SK-N-SH treated with all-trans-retinoic acid at 6 μM for 48 hours (cell line): ENCODE data around the gene WDR5.

Source experiments
- ATAC-seq: fragments of 200-7000 bp; cut with Tn5 transposase; 3 replicates; pipeline ENCODE4 v1.9.1; 2020; ENCODE audit warnings: mild to moderate bottlenecking, moderate library complexity
- ARNTL ChIP-seq: fragments of 450-650 bp; formaldehyde crosslinking; IDR thresholded peaks from 2 replicates; pipeline ENCODE4 v1.5.0; 2020; ENCODE audit warnings: low read depth, mild to moderate bottlenecking, moderate library complexity, borderline replicate concordance
- BACH2 ChIP-seq: fragments of 250-450 bp; sonication (Bioruptor Pico); IDR thresholded peaks from 2 replicates; pipeline ENCODE4 v1.9.0; 2021; ENCODE audit warnings: mild to moderate bottlenecking, borderline replicate concordance
- CREB5 ChIP-seq: fragments of 250-450 bp; sonication (Bioruptor Pico); IDR thresholded peaks from 2 replicates; pipeline ENCODE4 v1.5.1; 2020; ENCODE audit warnings: low read depth, mild to moderate bottlenecking, moderate library complexity
- CSDC2 ChIP-seq: fragments of 250-450 bp; sonication (Bioruptor Pico); IDR thresholded peaks from 2 replicates; pipeline ENCODE4 v1.5.0; 2020; ENCODE audit warnings: mild to moderate bottlenecking, moderate library complexity
- CSRNP3 ChIP-seq: fragments of 250-450 bp; sonication (Bioruptor Pico); IDR thresholded peaks from 2 replicates; pipeline ENCODE4 v1.5.1; 2021; ENCODE audit warnings: mild to moderate bottlenecking, moderate library complexity
- ESRRG ChIP-seq: fragments of 250-450 bp; sonication (Bioruptor Pico); IDR thresholded peaks from 2 replicates; pipeline ENCODE4 v1.6.1; 2021; ENCODE audit warnings: mild to moderate bottlenecking
- GLIS3 ChIP-seq: fragments of 250-450 bp; sonication (Bioruptor Pico); IDR thresholded peaks from 2 replicates; pipeline ENCODE4 v1.5.0; 2020; ENCODE audit warnings: mild to moderate bottlenecking, moderate library complexity
- OSR1 ChIP-seq: fragments of 250-450 bp; sonication (Bioruptor Pico); IDR thresholded peaks from 2 replicates; pipeline ENCODE4 v1.8.0; 2022; ENCODE audit warnings: moderate library complexity, mild to moderate bottlenecking, inconsistent platforms
- PATZ1 ChIP-seq: fragments of 250-450 bp; sonication (Bioruptor Pico); IDR thresholded peaks from 2 replicates; pipeline ENCODE4 v1.8.0; 2020; ENCODE audit warnings: mild to moderate bottlenecking, moderate library complexity, borderline replicate concordance
- POU6F1 ChIP-seq: fragments of 250-450 bp; sonication (Bioruptor Pico); IDR thresholded peaks from 2 replicates; pipeline ENCODE4 v1.8.0; 2021; ENCODE audit warnings: low read depth, mild to moderate bottlenecking, moderate library complexity, borderline replicate concordance
- PPARA ChIP-seq: fragments of 250-450 bp; sonication (Bioruptor Pico); IDR thresholded peaks from 2 replicates; pipeline ENCODE4 v1.5.0; 2020; ENCODE audit warnings: mild to moderate bottlenecking, borderline replicate concordance
- RARB ChIP-seq: fragments of 250-450 bp; sonication (Bioruptor Pico); IDR thresholded peaks from 2 replicates; pipeline ENCODE4 v1.8.0; 2021; ENCODE audit warnings: mild to moderate bottlenecking, moderate library complexity
- SNAI2 ChIP-seq: fragments of 250-450 bp; sonication (Bioruptor Pico); IDR thresholded peaks from 2 replicates; pipeline ENCODE4 v1.5.0; 2020; ENCODE audit warnings: mild to moderate bottlenecking, moderate library complexity
- TCF4 ChIP-seq: fragments of 250-450 bp; sonication (Bioruptor Pico); IDR thresholded peaks from 2 replicates; pipeline ENCODE4 v1.8.0; 2021; ENCODE audit warnings: mild to moderate bottlenecking, moderate library complexity, borderline replicate concordance
- TOX ChIP-seq: fragments of 250-450 bp; sonication (Bioruptor Pico); IDR thresholded peaks from 2 replicates; pipeline ENCODE4 v1.8.0; 2021; ENCODE audit warnings: mild to moderate bottlenecking, moderate library complexity, borderline replicate concordance
- TSHZ2 ChIP-seq: fragments of 250-450 bp; sonication (Bioruptor Pico); IDR thresholded peaks from 2 replicates; pipeline ENCODE4 v1.5.0; 2020; ENCODE audit warnings: mild to moderate bottlenecking, moderate library complexity
- ZC3H10 ChIP-seq: fragments of 250-450 bp; sonication (Bioruptor Pico); IDR thresholded peaks from 2 replicates; pipeline ENCODE4 v1.5.1; 2021; ENCODE audit warnings: mild to moderate bottlenecking, moderate library complexity
- ZFP3 ChIP-seq: fragments of 250-450 bp; sonication (Bioruptor Pico); IDR thresholded peaks from 2 replicates; pipeline ENCODE4 v1.5.0; 2020; ENCODE audit warnings: mild to moderate bottlenecking, moderate library complexity
- ZFP30 ChIP-seq: fragments of 450-650 bp; formaldehyde crosslinking; IDR thresholded peaks from 2 replicates; pipeline ENCODE4 v1.5.0; 2022; ENCODE audit warnings: mild to moderate bottlenecking, moderate library complexity
- ZNF565 ChIP-seq: fragments of 450-650 bp; formaldehyde crosslinking; conservative IDR thresholded peaks from 2 replicates; pipeline ENCODE4 v1.5.0; 2020; ENCODE audit warnings: low read depth, mild to moderate bottlenecking, moderate library complexity
- ZNF70 ChIP-seq: fragments of 450-650 bp; formaldehyde crosslinking; IDR thresholded peaks from 2 replicates; pipeline ENCODE4 v1.5.0; 2020; ENCODE audit warnings: mild to moderate bottlenecking, moderate library complexity
- ZNF8 ChIP-seq: fragments of 450-650 bp; formaldehyde crosslinking; IDR thresholded peaks from 2 replicates; pipeline ENCODE4 v1.5.0; 2020; ENCODE audit warnings: mild to moderate bottlenecking, moderate library complexity

The WDR5 gene

GRCh38 chr9:134152488-134152887 lies 16.6 kb downstream of the WDR5 start:
- no peak for ATAC-seq

GRCh38 chr9:134153450-134153849 lies 17.6 kb downstream of the WDR5 start:
- ATAC-seq = no peak
- TF ChIP-seq CSDC2 = no peak
- no peak for TF ChIP-seq RARB (CRISPR knock-in tag)
- no peak for TF ChIP-seq TCF4 (CRISPR knock-in tag)
- no peak for TF ChIP-seq TOX (CRISPR knock-in tag)
- TF ChIP-seq CREB5 (CRISPR knock-in tag) = no peak
- no peak for TF ChIP-seq ZNF8
- TF ChIP-seq PPARA = no peak
- no peak for TF ChIP-seq SNAI2 (CRISPR knock-in tag)
- no peak for TF ChIP-seq CSRNP3 (CRISPR knock-in tag)
- TF ChIP-seq GLIS3 (CRISPR knock-in tag) = no peak

More at GRCh38 chr9:134152488-134152887, 16.6 kb downstream of the WDR5 start:
- TF ChIP-seq TSHZ2 (CRISPR knock-in tag) (no peak), TOX (CRISPR knock-in tag) (no peak), ZFP30 (no peak), ZNF565 (CRISPR knock-in tag) (no peak)

- no peak for TF ChIP-seq ARNTL
- TF ChIP-seq CSRNP3 (CRISPR knock-in tag) = no peak
- no peak for TF ChIP-seq ZFP30
- no peak for TF ChIP-seq ZNF8
- TF ChIP-seq ZC3H10 (CRISPR knock-in tag) = no peak
- TF ChIP-seq SNAI2 (CRISPR knock-in tag) = no peak
- no peak for TF ChIP-seq CREB5 (CRISPR knock-in tag)
- no peak for TF ChIP-seq GLIS3 (CRISPR knock-in tag)
- TF ChIP-seq POU6F1 = no peak
- no peak for TF ChIP-seq TSHZ2 (CRISPR knock-in tag)
- TF ChIP-seq TCF4 (CRISPR knock-in tag) = no peak
- no peak for TF ChIP-seq ZNF565 (CRISPR knock-in tag)
- no peak for TF ChIP-seq OSR1
- TF ChIP-seq PATZ1 = no peak
- no peak for TF ChIP-seq RARB (CRISPR knock-in tag)
- TF ChIP-seq BACH2 (CRISPR knock-in tag) = no peak
- TF ChIP-seq ZFP3 (CRISPR knock-in tag) = no peak
- TF ChIP-seq ESRRG = no peak
- TF ChIP-seq ZNF70 (CRISPR knock-in tag) = no peak
- no peak for ATAC-seq
Measured at GRCh38 chr9:134154262-134154701, 18.4 kb downstream of the WDR5 start.
